Measurements from ENCODE around the gene ASB6. TPM values are rescaled to one million over a fixed set of nuclear protein-coding genes. Genes with fewer than 3 reads are reported as not detected.

Gene ASB6
- polyA plus RNA-seq, 1 of the 3 experiments (the other 2 are of a cell fraction), result 35.9 TPM

GRCh38 chr9:129604056-129604765, 37.7 kb downstream of the ASB6 start:
- Histone ChIP-seq H3K27me3 (ENCODE audit: insufficient read depth) (no peaks in the 10 kb centered on the region), H3K9me2 (no peaks in the 10 kb centered on the region), H3K79me2 (ENCODE audit: insufficient read depth) (no peaks in the 10 kb centered on the region), H3K9ac (no peak overlapping the region), H3K9me3 (no peaks in the 10 kb centered on the region), H3K27ac (ENCODE audit: low read depth in 2 of 2, low read length in 1 of 2) (no peak overlapping the region), H3K36me3 (replicated peaks in 1 of 2; ENCODE audit: control insufficient read depth in 1 of 2, insufficient read depth in 2 of 2, low read length in 1 of 2) (no peaks in the 10 kb centered on the region), H2AFZ (ENCODE audit: low read depth) (no peak overlapping the region), H3K4me3 (ENCODE audit: low read depth in 2 of 2, low read length in 1 of 2) (no peak overlapping the region), H3K4me1 (ENCODE audit: control insufficient read depth in 1 of 2, insufficient read depth in 2 of 2, low read depth in 1 of 2, low read length in 1 of 2) (peaks cover 0 to 19% of the 10 kb centered on the region in 2 experiments; a peak in 1 of 4 replicates), H3K4me2 (no peak overlapping the region), H3F3A (replicated peaks; ENCODE audit: insufficient read depth) (peaks cover 6% of the 10 kb centered on the region), H4K20me1 (ENCODE audit: insufficient read depth) (no peaks in the 10 kb centered on the region)
- 74% methylated on average over 4 of the region's 12 CpGs for WGBS (ENCODE audit: low lambda C conversion rate)
- no peak for DNase-seq
- no peak for TF ChIP-seq CTCF (IDR thresholded peaks at IDR 0.05)
- TF ChIP-seq RAD21 (IDR thresholded peaks at IDR 0.05; ENCODE audit: low read length), result no peak
- no peak for TF ChIP-seq GATA2 (CRISPR knock-in tag; IDR thresholded peaks at IDR 0.05)
- TF ChIP-seq NFIC (IDR thresholded peaks at IDR 0.05; ENCODE audit: borderline replicate concordance), result no peak
- TF ChIP-seq MAX (IDR thresholded peaks at IDR 0.05; ENCODE audit: low read depth), result no peak
- no peak for TF ChIP-seq RFX5 (IDR thresholded peaks at IDR 0.05; ENCODE audit: low read length)
- TF ChIP-seq TEAD4 (IDR thresholded peaks at IDR 0.05; ENCODE audit: borderline replicate concordance, insufficient read depth), result no peak
- TF ChIP-seq EP300 (IDR thresholded peaks at IDR 0.05; ENCODE audit: borderline replicate concordance in 1 of 2, low read depth in 1 of 2, low read length in 1 of 2), result no peak
- TF ChIP-seq EZH2phosphoT487 (IDR thresholded peaks at IDR 0.05; ENCODE audit: borderline replicate concordance, low read depth), result no peak
- TF ChIP-seq RXRA (IDR thresholded peaks at IDR 0.05; ENCODE audit: borderline replicate concordance, low read depth), result no peak
- TF ChIP-seq FOXM1 (IDR thresholded peaks at IDR 0.05; ENCODE audit: low read depth), result no peak
- no peak for TF ChIP-seq MEF2A (IDR thresholded peaks at IDR 0.05; ENCODE audit: borderline replicate concordance, low read depth)
- no peak for TF ChIP-seq TAF1 (IDR thresholded peaks at IDR 0.05; ENCODE audit: borderline replicate concordance, low read depth, low read length)
- TF ChIP-seq, protein P1, sequence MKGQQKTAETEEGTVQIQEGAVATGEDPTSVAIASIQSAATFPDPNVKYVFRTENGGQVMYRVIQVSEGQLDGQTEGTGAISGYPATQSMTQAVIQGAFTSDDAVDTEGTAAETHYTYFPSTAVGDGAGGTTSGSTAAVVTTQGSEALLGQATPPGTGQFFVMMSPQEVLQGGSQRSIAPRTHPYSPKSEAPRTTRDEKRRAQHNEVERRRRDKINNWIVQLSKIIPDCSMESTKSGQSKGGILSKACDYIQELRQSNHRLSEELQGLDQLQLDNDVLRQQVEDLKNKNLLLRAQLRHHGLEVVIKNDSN (IDR thresholded peaks at IDR 0.05; ENCODE audit: borderline replicate concordance, low read depth), result no peak
- no peak for TF ChIP-seq TCF12 (IDR thresholded peaks at IDR 0.05)
- ChIA-PET CTCF (interaction anchor here (0.8 to 15.6 kb wide), 6 partner anchors 107 to 472 kb away, joined by 3 to 183 read pairs (median 6); partner anchors contain the start of gene IER5L), POLR2A (interaction anchor here (0.6 to 1.7 kb wide), 2 partner anchors 284 to 426 kb away, joined by 3 to 4 read pairs; partner anchors contain the start of gene IER5L)
